ENCODE data around the gene TMEM72.

DNA sequence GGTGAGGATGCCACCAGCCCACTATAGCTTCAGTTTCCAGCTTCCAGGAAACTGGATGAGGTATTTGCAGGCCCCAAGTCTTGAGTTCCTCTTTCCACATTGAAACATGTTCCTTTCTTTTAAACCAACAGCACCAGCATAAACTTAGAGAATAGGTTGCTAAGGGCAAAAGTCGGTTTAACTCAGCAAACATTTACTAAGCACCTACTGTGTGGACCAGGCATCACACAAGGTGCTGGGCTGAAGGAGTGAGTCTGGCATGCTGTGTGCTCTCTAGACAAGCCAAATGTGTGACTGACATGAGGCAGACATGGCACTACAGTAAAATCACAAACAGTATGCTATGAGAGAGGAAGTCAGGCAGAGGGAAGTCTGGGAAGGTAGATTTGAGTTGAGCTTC, 37.5 kb downstream of the TMEM72 start:
- TF ChIP-seq, protein P1, sequence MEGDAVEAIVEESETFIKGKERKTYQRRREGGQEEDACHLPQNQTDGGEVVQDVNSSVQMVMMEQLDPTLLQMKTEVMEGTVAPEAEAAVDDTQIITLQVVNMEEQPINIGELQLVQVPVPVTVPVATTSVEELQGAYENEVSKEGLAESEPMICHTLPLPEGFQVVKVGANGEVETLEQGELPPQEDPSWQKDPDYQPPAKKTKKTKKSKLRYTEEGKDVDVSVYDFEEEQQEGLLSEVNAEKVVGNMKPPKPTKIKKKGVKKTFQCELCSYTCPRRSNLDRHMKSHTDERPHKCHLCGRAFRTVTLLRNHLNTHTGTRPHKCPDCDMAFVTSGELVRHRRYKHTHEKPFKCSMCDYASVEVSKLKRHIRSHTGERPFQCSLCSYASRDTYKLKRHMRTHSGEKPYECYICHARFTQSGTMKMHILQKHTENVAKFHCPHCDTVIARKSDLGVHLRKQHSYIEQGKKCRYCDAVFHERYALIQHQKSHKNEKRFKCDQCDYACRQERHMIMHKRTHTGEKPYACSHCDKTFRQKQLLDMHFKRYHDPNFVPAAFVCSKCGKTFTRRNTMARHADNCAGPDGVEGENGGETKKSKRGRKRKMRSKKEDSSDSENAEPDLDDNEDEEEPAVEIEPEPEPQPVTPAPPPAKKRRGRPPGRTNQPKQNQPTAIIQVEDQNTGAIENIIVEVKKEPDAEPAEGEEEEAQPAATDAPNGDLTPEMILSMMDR (IDR thresholded peaks at IDR 0.05): no peak
- TF ChIP-seq POLR2A (IDR thresholded peaks at IDR 0.05) (no peak), POLR2AphosphoS5 (IDR thresholded peaks at IDR 0.05) (no peak), EP300 (IDR thresholded peaks at IDR 0.05) (no peak)
